Progenitor cell of endocrine pancreas (in vitro differentiated cells): ENCODE data around the gene BST1. TPM values are rescaled to one million over a fixed set of nuclear protein-coding genes. Genes with fewer than 3 reads are reported as not detected.

Experiments
- DNase-seq: peaks from one replicate; pipeline ENCODE4 v3.0.0; 2021; ENCODE audit warnings: low spot score; ENCODE audit not compliant: unreplicated experiment
- H3K27ac Mint-ChIP-seq: 2 replicates; pipeline ENCODE4 v1.8.0; 2021; ENCODE audit warnings: mild to moderate bottlenecking, moderate library complexity, mixed read lengths
- H3K27me3 Mint-ChIP-seq: 2 replicates; pipeline ENCODE4 v1.8.0; 2021; ENCODE audit warnings: mixed read lengths
- H3K36me3 Mint-ChIP-seq: 2 replicates; pipeline ENCODE4 v1.8.0; 2022; ENCODE audit warnings: mixed read lengths; ENCODE audit not compliant: insufficient read depth
- H3K4me1 Mint-ChIP-seq: 2 replicates; pipeline ENCODE4 v1.8.0; 2021; ENCODE audit warnings: low read depth, mixed read lengths
- H3K4me3 Mint-ChIP-seq: 2 replicates; pipeline ENCODE4 v1.8.0; 2021; ENCODE audit warnings: low read depth, mild to moderate bottlenecking, moderate library complexity, mixed read lengths
- H3K9me3 Mint-ChIP-seq: 2 replicates; pipeline ENCODE4 v1.8.0; 2021; ENCODE audit warnings: low read depth, mixed read lengths
- total RNA-seq: library from RNA; stranded (reverse); gene quantifications from 2 replicates; pipeline ENCODE4 v1.2.1, GENCODE V29; 2021
- TF ChIP-seq, protein P1 (sequence below): fragments of 200-600 bp; sonication (generic); IDR thresholded peaks from one replicate; pipeline ENCODE4 v1.5.0; 2021; ENCODE audit warnings: antibody characterized with exemption, mild to moderate bottlenecking; ENCODE audit not compliant: unreplicated experiment

Gene BST1
- total RNA-seq, 1 donor from 2014 or later, result 0.38 TPM

DNA sequence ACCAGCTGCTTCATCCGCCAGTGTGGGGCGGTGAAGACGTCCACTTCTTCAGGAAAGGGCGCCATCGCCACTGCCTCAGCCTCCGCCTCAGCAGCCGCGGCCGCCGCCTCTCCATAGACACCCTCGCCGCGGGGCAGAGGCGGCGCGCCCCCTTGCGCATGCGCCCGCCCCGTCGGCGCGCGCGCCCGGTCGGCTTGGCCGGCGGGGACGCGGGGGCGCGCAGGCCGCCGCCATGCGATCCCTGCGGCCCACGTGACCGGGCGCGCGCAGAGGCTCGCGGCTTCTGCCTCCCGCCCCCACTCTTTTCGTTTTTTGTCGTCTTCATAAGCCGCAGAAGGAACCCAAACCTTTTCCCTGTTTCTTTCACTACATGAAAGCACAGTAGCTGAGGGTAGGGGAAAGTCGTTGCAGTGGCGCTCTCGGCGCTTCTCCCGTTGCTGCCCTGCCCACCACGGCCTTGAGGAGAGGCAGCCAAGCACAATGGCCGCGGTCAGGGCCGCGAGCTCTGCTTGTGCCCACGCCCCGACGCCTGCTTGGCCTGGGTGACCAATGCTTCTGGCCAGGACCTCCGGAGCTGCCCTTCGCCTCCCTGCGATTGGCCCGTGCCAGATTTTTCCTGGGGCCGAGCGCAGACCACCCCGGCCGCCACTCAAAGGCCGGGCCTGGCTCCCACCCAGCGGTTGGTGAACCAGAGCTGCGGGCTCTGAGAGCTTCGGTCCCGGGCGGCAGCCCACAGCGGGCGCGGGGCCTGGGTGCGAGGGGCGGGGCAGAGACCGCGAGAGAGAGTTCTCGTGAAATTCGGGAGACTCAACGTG is 47.4 kb upstream of the BST1 start, which contains the start of gene FBXL5:
TSS of gene FBXL5 (minus strand) at position 135 of the 815 bp plus-strand sequence. CDS start at position 65, 70 bp downstream.
- Mint-ChIP-seq H3K9me3 (no peaks in the 10 kb centered on the region), H3K4me3 (peak within 1 kb of the TSS; percentile 97), H3K4me1 (peaks cover 38% of the 10 kb centered on the region), H3K27ac (peak within 1 kb of the TSS; percentile 100), H3K36me3 (no peaks in the 10 kb centered on the region), H3K27me3 (no peaks in the 10 kb centered on the region)
- TF ChIP-seq, protein P1, sequence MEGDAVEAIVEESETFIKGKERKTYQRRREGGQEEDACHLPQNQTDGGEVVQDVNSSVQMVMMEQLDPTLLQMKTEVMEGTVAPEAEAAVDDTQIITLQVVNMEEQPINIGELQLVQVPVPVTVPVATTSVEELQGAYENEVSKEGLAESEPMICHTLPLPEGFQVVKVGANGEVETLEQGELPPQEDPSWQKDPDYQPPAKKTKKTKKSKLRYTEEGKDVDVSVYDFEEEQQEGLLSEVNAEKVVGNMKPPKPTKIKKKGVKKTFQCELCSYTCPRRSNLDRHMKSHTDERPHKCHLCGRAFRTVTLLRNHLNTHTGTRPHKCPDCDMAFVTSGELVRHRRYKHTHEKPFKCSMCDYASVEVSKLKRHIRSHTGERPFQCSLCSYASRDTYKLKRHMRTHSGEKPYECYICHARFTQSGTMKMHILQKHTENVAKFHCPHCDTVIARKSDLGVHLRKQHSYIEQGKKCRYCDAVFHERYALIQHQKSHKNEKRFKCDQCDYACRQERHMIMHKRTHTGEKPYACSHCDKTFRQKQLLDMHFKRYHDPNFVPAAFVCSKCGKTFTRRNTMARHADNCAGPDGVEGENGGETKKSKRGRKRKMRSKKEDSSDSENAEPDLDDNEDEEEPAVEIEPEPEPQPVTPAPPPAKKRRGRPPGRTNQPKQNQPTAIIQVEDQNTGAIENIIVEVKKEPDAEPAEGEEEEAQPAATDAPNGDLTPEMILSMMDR, result no peak
- peak; percentile 62 for DNase-seq

DNA sequence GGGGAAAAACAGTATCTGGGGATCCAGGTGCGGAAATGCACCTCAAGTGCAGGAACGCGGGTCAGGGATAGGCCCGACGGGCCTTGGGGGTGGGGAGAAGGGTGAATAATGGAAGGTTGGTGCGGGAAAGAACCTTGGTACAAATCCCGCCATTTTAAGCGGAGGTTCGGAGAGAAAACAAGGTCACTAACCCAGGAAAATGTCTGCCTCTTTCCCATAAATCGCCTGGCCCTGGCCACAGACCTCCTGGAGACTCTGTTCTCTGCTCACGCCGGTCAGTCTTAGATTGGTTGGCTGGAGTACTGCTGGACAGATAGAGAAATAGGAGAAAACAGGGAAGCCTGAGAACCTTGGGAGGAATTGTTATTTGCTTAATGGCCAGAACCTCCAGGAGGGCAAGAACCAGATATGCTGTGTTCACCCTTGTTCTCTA is 46.8 kb upstream of the BST1 start:
- H3K4me3 Mint-ChIP-seq, result peak overlapping the region; percentile 93
- no peaks in the 10 kb centered on the region for H3K9me3 Mint-ChIP-seq
- H3K36me3 Mint-ChIP-seq, result no peaks in the 10 kb centered on the region
- peaks cover 36% of the 10 kb centered on the region for H3K4me1 Mint-ChIP-seq
- no peaks in the 10 kb centered on the region for H3K27me3 Mint-ChIP-seq
- TF ChIP-seq, protein P1, result no peak
- H3K27ac Mint-ChIP-seq, result peak overlapping the region; percentile 100
- no peak for DNase-seq

DNA sequence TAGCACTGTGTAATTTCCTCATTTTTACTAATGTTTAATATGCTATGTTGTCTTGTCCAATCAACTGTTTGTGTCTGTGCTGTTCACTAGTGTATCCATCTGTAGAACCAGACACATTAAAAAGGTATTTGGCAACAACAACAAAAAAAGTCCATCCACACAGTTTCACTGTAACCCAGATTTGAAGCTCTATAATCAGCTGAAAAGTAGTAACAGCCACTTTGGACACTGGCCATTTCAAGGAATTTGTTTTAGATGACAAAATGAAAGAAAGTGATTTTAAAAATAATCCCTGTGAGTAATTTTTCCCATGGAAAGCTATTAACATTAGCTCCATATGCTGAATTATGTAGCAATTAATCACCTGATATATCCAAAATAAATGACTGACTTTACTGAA is 45.5 kb upstream of the BST1 start:
- Mint-ChIP-seq H3K4me3 (peak overlapping the region; percentile 37), H3K27ac (peak overlapping the region; percentile 53), H3K4me1 (peaks cover 29% of the 10 kb centered on the region), H3K27me3 (no peaks in the 10 kb centered on the region), H3K36me3 (no peaks in the 10 kb centered on the region), H3K9me3 (no peaks in the 10 kb centered on the region)
- DNase-seq, result no peak
- TF ChIP-seq, protein P1, result no peak

DNA sequence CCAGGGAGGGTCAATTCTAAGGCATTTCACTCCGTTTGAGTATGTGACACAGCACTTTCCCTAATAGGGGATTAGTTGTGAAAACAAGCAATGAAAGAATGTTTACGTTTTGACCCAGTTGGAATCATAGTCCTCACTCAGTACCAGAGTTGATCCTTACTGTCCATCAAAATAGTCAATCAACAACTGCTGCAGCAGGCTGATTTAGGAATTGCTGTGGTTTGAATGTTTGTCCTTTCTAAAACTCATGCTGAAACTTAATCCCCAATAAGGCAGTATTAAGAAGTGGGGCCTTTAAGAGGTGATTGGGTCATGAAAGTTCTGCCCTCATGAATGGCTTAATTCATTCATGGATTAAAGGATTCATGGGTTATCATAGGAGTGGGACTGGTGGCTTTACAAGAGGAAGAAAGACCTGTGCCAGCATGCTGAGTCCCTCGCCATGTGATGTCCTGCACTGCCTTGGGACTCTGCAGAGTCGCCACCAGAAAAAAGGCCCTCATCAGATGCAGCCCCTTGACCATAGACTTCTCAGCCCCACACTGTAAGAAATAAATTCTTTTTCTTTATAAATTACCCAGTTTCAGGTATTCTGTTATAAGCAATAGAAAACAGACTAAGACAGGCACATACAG is 44.6 kb upstream of the BST1 start:
- no peak overlapping the region for H3K27ac Mint-ChIP-seq
- H3K4me3 Mint-ChIP-seq, result no peak overlapping the region

DNA sequence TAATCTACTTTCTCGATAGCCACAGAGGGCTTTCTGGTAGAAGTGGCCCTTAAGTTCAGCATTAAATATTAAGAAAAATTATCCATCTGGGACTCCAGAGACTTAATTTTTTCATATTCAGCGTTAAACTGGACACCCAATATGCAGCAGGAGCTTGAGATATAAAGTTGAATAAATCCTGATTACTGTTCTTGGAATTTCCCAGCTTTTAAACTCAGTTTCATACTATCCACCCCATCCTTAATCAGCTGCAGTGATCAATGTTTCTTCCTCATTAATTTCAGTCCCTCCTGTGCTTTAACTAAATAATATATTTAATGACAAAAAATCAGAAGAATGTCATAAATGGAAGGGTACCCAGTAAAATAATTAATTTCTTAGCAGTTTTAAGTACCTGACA is 44.1 kb upstream of the BST1 start:
- no peak overlapping the region for H3K27ac Mint-ChIP-seq
- peaks cover 18% of the 10 kb centered on the region for H3K4me1 Mint-ChIP-seq
- no peaks in the 10 kb centered on the region for H3K36me3 Mint-ChIP-seq
- no peak overlapping the region for H3K4me3 Mint-ChIP-seq
- TF ChIP-seq, protein P1, result no peak
- H3K9me3 Mint-ChIP-seq, result no peaks in the 10 kb centered on the region
- no peaks in the 10 kb centered on the region for H3K27me3 Mint-ChIP-seq
- DNase-seq, result no peak

More for the DNA sequence above, 44.6 kb upstream of the BST1 start:
- Mint-ChIP-seq H3K4me1 (peaks cover 23% of the 10 kb centered on the region), H3K9me3 (no peaks in the 10 kb centered on the region), H3K27me3 (no peaks in the 10 kb centered on the region), H3K36me3 (no peaks in the 10 kb centered on the region)
- no peak for DNase-seq
- TF ChIP-seq, protein P1, result no peak
